Gastroesophageal sphincter (tissue), 4 donors: ENCODE data around the gene BACH1. TPM values are rescaled to one million over a fixed set of nuclear protein-coding genes. Genes with fewer than 3 reads are reported as not detected.

Experiments
- ATAC-seq: fragments of 150-250 bp; one replicate; pipeline ENCODE4 v1.9.1; 2016; ENCODE audit warnings: mild to moderate bottlenecking, moderate library complexity
- H3K27ac ChIP-seq, 4 donors: fragments of 200-600 bp; sonication (generic) in 3 of 4; 1 replicate in 3 of 4; 2 replicates in 1 of 4; pipeline ENCODE4 v1.5.1; 2016 to 2019
- H3K27me3 ChIP-seq: fragments of 200-600 bp; sonication (generic); one replicate; pipeline ENCODE4 v1.5.1; 2019
- H3K36me3 ChIP-seq, 2 donors: fragments of 200-600 bp; sonication (generic); one replicate each; pipeline ENCODE4 v1.5.1; 2019; ENCODE audit warnings: control low read depth in 1 of 2
- H3K4me1 ChIP-seq, 3 donors: fragments of 200-600 bp; sonication (generic); 1 replicate in 2 of 3; 2 replicates in 1 of 3; pipeline ENCODE4 v1.5.1; 2016 to 2019; ENCODE audit warnings: control low read depth in 2 of 3
- H3K4me3 ChIP-seq, 2 donors: fragments of 200-600 bp; sonication (generic); one replicate each; pipeline ENCODE4 v1.5.1; 2019; ENCODE audit warnings: mild to moderate bottlenecking in 1 of 2, moderate library complexity in 1 of 2
- H3K9me3 ChIP-seq, 3 donors: fragments of 200-600 bp; sonication (generic); one replicate each; pipeline ENCODE4 v1.5.1; 2017 to 2019; ENCODE audit warnings: control low read depth in 2 of 3
- CTCF ChIP-seq, 4 experiments: fragments of 200-600 bp in 2 of 4; fragments of 450-650 bp in 2 of 4; sonication (generic) in 1 of 4; IDR thresholded peaks; one replicate each; pipeline ENCODE4 v1.5.1; 2017 to 2019; ENCODE audit warnings: antibody characterized with exemption in 4 of 4, mild to moderate bottlenecking in 2 of 4, moderate library complexity in 2 of 4
- EP300 ChIP-seq: sonication (generic); formaldehyde crosslinking; IDR thresholded peaks from one replicate; pipeline ENCODE4 v1.6.1; 2017; ENCODE audit warnings: antibody characterized with exemption, mild to moderate bottlenecking
- POLR2A ChIP-seq, 2 donors: fragments of 450-650 bp; IDR thresholded peaks; one replicate each; pipeline ENCODE4 v1.6.1; 2017; ENCODE audit warnings: antibody characterized with exemption in 2 of 2, mild to moderate bottlenecking in 2 of 2, moderate library complexity in 1 of 2
- POLR2AphosphoS5 ChIP-seq: sonication (generic); formaldehyde crosslinking; IDR thresholded peaks from one replicate; pipeline ENCODE4 v1.6.1; 2017; ENCODE audit warnings: antibody characterized with exemption
- WGBS, 2 donors: methylation state at CpG; one replicate each; pipeline ENCODE4 v1.1.5; 2018; ENCODE audit warnings: low coverage in 1 of 2; 5-methylcytosine and 5-hydroxymethylcytosine counted together
- total RNA-seq, 4 donors: library from RNA; depleted of rRNA; stranded (reverse); fragments of >200 nt; gene quantifications; one replicate each; pipeline ENCODE4 v1.1.0, GENCODE V29; 2016

The BACH1 gene
- total RNA-seq, 4 donors from 2014 or later, result 43.6 to 60.9 (median 52.3) TPM

- no peak overlapping the region for H3K27ac ChIP-seq
- TF ChIP-seq POLR2AphosphoS5 (no peak), POLR2A (IDR thresholded peaks at IDR 0.05) (no peak), CTCF (IDR thresholded peaks at IDR 0.05) (no peak), EP300 (no peak)
- no peaks in the 10 kb centered on the region for H3K36me3 ChIP-seq
- WGBS, 2 donors, result 64 to 100% methylated on average over 1 of the region's 1 CpG
- H3K9me3 ChIP-seq, result no peaks in the 10 kb centered on the region
- ATAC-seq, result no peak
- H3K4me3 ChIP-seq, result no peak overlapping the region
- H3K4me1 ChIP-seq, result no peaks in the 10 kb centered on the region
- H3K27me3 ChIP-seq, result no peaks in the 10 kb centered on the region
These were observed 11.3 kb upstream of the BACH1 start for GRCh38 chr21:29287383-29287782.

GRCh38 chr21:29288239-29288638 lies 10.5 kb upstream of the BACH1 start:
- no peak for TF ChIP-seq EP300
- no peak for TF ChIP-seq CTCF (IDR thresholded peaks at IDR 0.05)
- TF ChIP-seq POLR2AphosphoS5, result no peak
- no peak for TF ChIP-seq POLR2A (IDR thresholded peaks at IDR 0.05)
- Histone ChIP-seq H3K4me1 (no peaks in the 10 kb centered on the region), H3K27ac (no peak overlapping the region), H3K36me3 (no peaks in the 10 kb centered on the region), H3K9me3 (no peaks in the 10 kb centered on the region), H3K27me3 (no peaks in the 10 kb centered on the region), H3K4me3 (no peak overlapping the region)
- ATAC-seq, result no peak
- WGBS, 2 donors, result 77 to 91% methylated on average over 5 of the region's 5 CpGs

- WGBS, 2 donors, result 57 to 65% methylated on average over 3 of the region's 4 CpGs
- Histone ChIP-seq H3K9me3 (no peaks in the 10 kb centered on the region), H3K27ac (no peak overlapping the region), H3K4me3 (no peak overlapping the region), H3K27me3 (no peaks in the 10 kb centered on the region), H3K36me3 (no peaks in the 10 kb centered on the region), H3K4me1 (no peaks in the 10 kb centered on the region)
- no peak for TF ChIP-seq POLR2A (IDR thresholded peaks at IDR 0.05)
- no peak for TF ChIP-seq CTCF (IDR thresholded peaks at IDR 0.05)
- ATAC-seq, result no peak
These were observed 9.4 kb upstream of the BACH1 start for GRCh38 chr21:29289317-29289716.

- WGBS, 2 donors, result 100% methylated on average over 1 of the region's 1 CpG
- Histone ChIP-seq H3K36me3 (no peaks in the 10 kb centered on the region), H3K27me3 (no peaks in the 10 kb centered on the region), H3K27ac (no peak overlapping the region), H3K4me3 (no peak overlapping the region), H3K9me3 (no peaks in the 10 kb centered on the region), H3K4me1 (no peaks in the 10 kb centered on the region)
- TF ChIP-seq CTCF (IDR thresholded peaks at IDR 0.05), result no peak
- TF ChIP-seq POLR2A (IDR thresholded peaks at IDR 0.05), result no peak
- TF ChIP-seq EP300, result no peak
- TF ChIP-seq POLR2AphosphoS5, result no peak
- no peak for ATAC-seq
These were observed 8.5 kb upstream of the BACH1 start for GRCh38 chr21:29290240-29290639.

GRCh38 chr21:29293495-29293894 lies 5.2 kb upstream of the BACH1 start:
- ATAC-seq, result no peak
- H3K4me1 ChIP-seq, result peaks cover 0 to 8% (median 0%) of the 10 kb centered on the region in 3 donors
- H3K27me3 ChIP-seq, result no peaks in the 10 kb centered on the region
- no peaks in the 10 kb centered on the region for H3K36me3 ChIP-seq
- TF ChIP-seq EP300 (no peak), POLR2A (IDR thresholded peaks at IDR 0.05) (no peak), CTCF (IDR thresholded peaks at IDR 0.05) (no peak), POLR2AphosphoS5 (no peak)
- H3K4me3 ChIP-seq, result no peak overlapping the region
- H3K9me3 ChIP-seq, result no peaks in the 10 kb centered on the region
- H3K27ac ChIP-seq, result no peak overlapping the region
- 50 to 75% methylated on average over 1 to 2 of the region's 2 CpGs for WGBS, 2 donors
